GM11168 (cell line): ENCODE results near the gene TMEM178B.
"Not testable (repeated sequence)": the region's sequence is repeated elsewhere in the genome, so short reads cannot be mapped to it uniquely, and the experiment has no call there.

Source experiments
- in situ Hi-C: fragments of 300-500 bp; cut with MboI; formaldehyde crosslinking; loops from one replicate; pipeline ENCODE4 v1.12.0; 2022; ENCODE audit warnings: low sequenced_read_pairs; ENCODE audit not compliant: unreplicated experiment

TMEM178B gene

GRCh38 chr7:141366091-141366621 lies 292.3 kb downstream of the TMEM178B start:
- in situ Hi-C loops: no loop called here

- in situ Hi-C loops: no loop called here
These were observed 295.6 kb downstream of the TMEM178B start for GRCh38 chr7:141369422-141369821.

- in situ Hi-C loops: no loop called here
These were observed 296.3 kb downstream of the TMEM178B start for GRCh38 chr7:141370178-141370577.

DNA sequence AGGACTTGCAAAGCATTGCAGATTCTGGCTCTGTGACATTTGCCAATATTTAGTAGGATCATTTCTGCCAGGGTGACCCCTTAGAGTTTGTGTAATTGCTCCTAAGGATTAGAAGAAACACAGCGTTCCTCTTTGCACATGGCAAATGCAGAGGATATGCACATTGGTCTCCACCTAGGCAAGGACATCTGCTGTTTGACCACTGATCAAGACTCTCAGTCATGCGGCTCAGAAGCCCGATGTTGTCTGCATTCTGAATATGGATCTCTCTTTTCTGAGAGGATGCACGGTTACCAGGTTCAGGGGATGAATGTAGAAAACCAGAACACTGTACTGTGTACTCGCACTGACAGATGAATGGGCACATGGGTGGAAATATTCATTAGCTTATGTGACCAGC lies 296.8 kb downstream of the TMEM178B start:
- in situ Hi-C loops: no loop called here

DNA sequence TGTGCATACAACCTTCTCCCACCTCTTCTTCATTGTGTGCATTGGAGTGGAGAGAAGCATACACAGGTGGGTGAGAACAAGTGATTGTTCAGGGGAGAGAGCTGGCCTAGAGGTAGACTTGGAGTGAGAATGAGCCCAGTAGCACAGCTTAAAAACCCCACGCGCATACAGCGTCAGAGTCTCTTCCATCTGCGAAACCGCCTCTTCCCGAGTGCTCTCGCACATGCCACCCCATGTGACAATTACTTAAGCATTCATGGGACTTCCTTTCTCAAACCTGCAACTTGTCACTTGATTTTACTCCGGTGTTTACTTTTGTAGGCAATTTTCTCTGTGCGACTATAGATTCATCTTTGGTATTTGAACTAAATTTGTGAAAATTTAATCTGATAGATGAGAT lies 300.6 kb downstream of the TMEM178B start:
- in situ Hi-C loops: no loop called here

DNA sequence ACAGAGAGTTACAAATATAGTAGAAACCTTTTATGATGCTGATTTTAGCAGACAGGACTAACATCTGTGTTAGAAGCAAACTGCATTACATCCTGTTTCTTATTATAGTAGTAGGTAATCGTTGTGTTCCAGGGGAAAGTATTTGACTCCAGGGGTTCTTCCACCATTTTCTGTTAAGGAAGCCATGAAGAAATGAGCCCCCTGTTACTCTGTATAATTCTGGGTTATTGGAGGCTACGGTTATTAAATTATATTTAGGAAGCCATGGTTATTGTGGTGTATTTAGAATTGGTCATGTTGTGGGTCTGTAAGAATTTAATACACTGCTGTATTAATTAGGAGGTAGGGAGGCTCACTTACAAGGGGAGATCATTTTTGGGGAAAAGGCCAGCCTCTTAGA lies 301.6 kb downstream of the TMEM178B start:
- in situ Hi-C loops: no loop called here

GRCh38 chr7:141377906-141378305 lies 304.0 kb downstream of the TMEM178B start:
- in situ Hi-C loops: no loop called here

DNA sequence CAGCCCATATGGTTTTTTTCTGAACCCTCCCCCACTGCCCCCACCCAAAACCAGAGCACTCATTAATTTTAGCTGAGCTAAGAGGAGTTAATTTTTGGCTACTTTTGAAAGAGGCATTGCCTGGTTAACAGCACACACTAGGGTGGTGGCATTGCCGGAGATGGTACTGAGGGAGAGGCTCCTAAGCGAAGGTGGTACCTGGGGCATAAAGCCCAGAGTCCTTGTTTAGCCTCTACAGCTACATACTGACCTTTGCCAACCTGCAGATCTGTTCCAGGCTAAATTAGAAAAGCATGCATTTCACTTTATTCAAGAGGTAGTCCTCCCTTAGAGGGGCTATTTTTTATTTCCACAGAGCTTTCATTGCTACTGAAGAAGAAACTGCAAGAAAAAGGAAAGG lies 304.5 kb downstream of the TMEM178B start:
- in situ Hi-C loops: no loop called here

GRCh38 chr7:141381794-141382427 lies 308.0 kb downstream of the TMEM178B start:
- in situ Hi-C loops: no loop called here

DNA sequence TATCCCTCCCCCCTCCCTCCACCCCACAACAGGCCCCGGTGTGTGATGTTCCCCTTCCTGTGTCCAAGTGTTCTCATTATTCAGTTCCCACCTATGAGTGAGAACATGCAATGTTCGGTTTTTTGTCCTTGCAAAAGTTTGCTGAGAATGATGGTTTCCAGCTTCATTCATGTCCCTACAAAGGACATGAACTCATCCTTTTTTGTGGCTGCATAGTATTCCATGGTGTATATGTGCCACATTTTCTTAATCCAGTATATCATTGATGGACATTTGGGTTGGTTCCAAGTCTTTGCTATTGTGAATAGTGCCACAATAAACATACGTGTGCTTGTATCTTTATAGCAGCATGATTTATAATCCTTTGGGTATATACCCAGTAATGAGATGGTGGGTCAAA lies 309.5 kb downstream of the TMEM178B start:
- in situ Hi-C loops: not testable (repeated sequence)

DNA sequence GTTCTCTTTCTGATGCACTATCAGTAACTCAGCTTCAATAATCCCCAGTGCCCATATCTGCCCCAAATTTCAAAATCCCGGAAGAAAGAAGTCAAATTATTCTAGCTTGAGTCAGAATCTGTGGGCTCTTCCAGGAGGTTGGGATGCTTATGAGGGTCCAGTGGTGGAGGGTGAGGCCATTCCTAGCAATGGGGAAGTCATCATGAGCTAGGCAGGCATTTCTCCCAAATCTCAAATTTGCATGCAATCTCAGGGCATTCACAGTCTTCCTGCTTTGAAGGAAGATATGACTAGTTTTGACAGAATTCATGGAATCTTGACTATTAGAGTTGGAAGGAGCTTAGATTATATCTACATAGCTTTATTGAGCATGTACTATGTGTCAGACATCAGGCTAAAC lies 313.0 kb downstream of the TMEM178B start:
- in situ Hi-C loops: no loop called here

DNA sequence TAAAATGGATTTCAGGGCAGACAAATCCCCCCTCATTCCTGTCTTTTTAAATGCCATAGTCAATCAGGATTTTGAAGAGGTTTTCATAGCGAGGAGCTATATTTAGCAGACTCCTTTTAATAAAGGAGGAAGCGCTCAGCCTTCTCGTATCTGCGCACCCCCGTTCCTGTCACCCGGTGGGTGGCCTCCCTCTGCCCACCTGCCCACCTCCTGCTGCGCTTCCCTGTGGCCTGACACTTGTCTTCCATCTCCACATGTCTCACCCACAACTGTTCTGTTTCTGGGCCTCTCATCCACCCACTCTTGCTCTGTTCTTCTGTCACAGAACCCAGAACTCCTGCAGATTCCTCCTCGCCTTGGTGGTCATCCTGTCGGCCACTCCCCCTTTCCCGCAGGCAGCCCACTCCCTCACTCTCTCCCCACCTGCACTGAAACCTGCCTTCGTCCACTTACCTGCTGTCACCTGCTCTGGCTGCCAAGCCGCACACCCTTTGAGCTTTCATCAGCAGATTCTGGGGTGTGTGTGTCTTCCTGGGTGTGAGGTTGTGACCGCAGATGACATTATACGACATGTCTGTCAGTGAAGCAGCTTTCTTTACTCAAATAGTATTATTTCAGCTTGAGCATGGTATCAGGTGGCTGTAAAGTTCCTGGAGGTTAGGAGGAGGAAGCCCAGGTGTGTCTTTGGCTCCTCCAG lies 313.8 kb downstream of the TMEM178B start:
- in situ Hi-C loops: no loop called here

DNA sequence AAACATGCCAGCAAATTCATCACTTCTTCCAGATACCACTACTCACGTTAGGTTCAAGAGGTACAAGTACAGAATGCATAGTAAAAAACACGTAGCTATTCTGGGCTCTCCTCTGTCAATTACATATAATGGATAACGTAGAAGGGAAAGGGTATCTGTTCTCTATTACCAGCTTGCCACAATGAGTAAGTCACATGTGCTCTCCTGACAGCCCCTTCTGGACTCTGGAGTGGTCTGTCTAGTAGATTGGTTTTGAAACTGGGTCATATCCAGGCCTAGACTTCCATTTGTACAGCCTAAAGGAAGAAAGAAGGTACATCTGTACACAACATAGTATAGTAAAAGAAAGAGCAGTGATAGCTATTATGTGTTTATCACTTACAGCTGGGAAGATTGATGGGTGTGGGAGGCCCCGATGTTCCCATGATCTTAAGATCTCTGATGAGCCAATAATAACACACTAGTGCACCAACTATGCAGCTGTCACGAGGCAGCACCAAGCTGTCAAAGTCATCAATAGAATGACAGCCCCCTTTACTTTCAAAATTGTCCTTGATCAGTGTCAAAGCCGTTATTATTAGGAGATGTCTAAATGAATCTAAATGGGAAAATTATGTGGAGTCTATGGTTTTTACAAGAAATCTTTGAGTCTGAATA lies 315.4 kb downstream of the TMEM178B start:
- in situ Hi-C loops: no loop called here

DNA sequence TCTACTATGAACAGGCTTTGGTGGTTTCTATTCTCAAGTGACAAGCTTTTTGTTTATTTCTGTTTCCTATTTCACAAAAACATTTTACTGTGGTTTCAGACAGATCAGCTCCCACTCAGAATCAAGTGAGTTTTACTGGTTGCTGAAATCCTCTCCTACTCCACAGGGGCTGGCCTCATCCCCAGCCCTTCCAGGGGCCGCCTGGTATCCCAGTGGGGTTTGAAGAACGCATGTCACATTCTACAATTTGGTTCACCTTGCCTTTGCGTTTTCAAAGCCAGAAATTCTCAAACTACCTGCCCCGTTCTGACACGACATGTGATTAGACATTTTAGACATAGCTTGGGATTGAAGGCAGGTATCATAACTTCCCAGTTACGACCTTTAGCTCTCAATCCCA lies 316.5 kb downstream of the TMEM178B start:
- in situ Hi-C loops: no loop called here

DNA sequence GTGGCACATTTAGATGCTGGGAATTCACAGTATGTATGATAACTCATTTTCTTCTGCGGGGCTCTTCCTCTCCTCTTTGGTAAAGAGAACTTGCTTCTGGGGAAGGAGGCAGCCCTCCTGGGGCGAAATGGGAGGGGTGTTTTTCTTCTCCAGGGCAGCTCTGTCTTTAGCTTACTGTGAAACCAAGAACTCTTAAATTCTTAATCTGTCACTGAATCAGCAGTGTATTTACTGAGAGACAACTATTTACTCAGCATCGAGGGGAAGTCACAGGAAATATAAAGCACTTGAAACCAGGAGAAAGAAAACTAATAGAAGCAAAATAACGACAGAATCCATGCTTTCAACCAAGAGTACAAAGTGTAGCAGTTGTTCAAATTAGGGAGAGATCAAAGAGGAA lies 319.2 kb downstream of the TMEM178B start:
- in situ Hi-C loops: no loop called here

GRCh38 chr7:141397236-141398163 lies 323.6 kb downstream of the TMEM178B start:
- in situ Hi-C loops: no loop called here

DNA sequence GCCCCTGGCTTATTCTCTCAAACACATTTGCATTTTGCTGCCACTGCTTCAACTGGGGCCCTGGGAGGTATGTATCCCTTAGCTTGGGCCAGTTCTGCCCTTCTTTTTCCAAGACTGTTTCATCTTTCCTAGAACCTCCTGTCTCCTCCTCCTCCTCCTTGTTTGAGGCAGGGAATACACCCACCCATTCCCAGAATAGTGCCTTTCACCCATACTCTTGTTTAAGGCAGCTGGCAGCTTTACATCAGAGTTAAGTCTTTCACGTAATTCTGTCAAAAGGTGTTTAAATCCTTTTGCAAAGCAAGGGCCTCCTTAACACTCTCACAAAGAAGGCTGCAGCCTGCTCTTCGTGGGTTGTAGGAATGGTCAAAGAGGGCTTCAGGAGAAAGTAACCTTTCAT lies 326.5 kb downstream of the TMEM178B start:
- in situ Hi-C loops: no loop called here

GRCh38 chr7:141402277-141402996 lies 328.6 kb downstream of the TMEM178B start:
- in situ Hi-C loops: no loop called here

DNA sequence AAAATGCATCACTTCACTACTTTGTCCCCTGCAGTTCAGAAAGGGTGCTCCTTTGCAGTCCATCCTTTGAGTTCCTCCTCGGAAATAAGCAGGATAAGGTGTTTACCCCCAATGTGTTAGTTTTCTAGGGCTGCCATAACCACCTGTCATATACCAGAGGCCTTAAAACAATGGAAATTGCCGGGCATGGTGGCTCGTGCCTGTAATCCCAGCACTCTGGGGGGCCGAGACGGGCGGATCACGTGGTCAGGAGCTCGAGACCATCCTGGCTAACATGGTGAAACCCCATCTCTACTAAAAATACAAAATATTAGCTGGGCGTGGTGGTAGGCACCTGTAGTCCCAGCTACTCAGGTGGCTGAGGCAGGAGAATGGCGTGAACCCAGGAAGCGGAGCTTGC lies 330.0 kb downstream of the TMEM178B start:
- in situ Hi-C loops: not testable (repeated sequence)

DNA sequence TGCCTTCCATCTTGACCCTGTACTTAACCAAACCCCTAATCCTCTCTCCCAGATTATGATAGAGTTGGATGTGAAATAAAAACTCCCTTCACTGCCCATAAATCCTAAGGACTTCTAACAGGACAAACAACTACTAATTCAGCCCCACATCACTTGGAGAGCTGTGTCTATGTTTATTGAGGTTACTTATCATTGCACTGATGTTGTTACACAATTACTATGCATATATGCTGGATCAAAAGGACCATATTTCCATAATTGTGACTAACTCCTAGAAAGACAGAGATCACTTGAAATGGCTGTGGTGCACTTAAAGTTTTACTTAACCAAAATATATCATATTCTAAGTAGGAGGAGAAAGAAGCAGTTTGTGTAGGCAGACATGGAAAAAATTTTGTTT lies 332.5 kb downstream of the TMEM178B start:
- in situ Hi-C loops: no loop called here
